NCI-H446 treated with DMSO at 0.1 percent for 48 hours (cell line): ENCODE results near the gene POLR3C.
"Not testable (repeated sequence)": the region's sequence is repeated elsewhere in the genome, so short reads cannot be mapped to it uniquely, and the experiment has no call there.

Experiments used
- DNase-seq: peaks from one replicate; lab custom pipeline; 2025; lab: John Stamatoyannopoulos, UW

POLR3C gene

GRCh38 chr1:145823565-145824498 lies at the start of gene POLR3C, which contains the start of gene RNF115:
POLR3C (plus strand) TSS chr1:145824200; CDS start chr1:145825777, 1,577 bp downstream.
RNF115 (minus strand) TSS chr1:145824095; CDS start chr1:145823873, 222 bp downstream.
- peak; percentile 90 for DNase-seq

DNA sequence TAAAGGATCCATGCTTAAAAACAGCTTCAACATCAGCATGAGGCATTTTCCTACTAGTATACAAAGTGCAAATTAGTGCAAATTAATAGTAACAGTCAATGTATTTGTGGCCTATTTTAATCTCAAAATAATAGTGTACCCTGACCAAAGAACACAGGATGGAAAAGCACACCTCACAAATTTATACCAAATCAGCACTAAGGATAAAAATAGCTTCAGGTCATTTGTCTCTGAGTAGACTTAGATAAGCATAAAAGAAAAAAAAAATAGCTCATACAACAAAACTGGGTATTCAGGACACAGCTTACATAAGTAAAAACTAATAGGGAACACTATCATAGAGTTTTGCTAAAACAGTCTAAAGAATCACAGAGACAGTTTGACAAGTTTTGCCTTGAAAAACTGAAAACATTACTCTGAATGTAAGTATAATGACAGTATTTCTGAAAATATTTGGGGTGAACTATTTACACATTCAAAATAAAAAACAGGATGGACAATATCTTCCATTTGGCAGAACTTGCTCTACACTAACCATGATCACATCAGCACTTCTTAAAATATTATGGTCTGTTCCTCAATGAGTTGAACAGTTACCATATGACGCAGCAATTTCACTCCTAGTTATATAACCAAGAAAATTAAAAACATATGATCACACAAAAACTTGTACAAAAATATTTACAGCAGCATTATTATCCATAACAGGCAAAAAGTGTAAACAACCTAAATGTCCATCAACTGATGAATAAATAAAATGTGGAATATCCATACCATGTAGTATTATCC lies 46.4 kb upstream of the POLR3C start:
- no peak for DNase-seq

GRCh38 chr1:145778146-145778540 lies 45.9 kb upstream of the POLR3C start:
- no peak for DNase-seq

DNA sequence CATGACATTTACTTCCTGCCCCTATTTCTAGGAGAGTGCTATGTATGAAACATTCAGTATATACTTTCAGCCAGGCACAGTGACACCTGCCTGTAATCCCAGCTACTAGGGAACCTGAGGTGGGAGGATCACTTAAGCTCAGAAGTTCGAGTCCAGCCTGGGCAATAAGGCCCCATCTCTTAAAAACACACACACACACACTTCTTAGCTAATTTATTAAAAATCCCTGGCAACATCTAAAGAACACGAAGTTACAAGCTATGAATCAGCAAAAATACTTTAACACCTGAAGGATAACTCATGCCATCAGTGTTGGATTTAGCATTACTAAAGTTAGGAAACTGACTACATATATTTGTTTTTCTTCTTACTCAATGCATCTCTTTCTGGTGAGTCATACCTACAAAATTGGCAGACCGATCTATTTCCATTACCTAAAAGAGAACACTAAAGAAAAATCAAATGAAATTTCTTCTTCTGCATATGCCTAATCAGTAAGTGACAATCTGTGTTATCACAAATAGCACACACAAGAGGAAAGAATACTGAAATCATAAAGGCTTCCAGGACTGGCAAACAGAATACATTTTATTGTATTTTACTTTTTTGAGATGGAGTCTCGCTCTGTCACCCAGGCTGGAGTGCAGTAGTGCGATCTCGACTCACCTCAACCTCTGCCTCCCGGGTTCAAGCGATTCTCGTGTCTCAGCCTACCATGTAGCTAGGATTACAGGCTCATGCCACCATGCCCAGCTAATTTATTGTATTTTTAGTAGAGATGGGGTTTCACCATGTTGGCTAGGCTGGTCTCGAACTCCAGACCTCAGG lies 41.5 kb upstream of the POLR3C start:
- no peak for DNase-seq

DNA sequence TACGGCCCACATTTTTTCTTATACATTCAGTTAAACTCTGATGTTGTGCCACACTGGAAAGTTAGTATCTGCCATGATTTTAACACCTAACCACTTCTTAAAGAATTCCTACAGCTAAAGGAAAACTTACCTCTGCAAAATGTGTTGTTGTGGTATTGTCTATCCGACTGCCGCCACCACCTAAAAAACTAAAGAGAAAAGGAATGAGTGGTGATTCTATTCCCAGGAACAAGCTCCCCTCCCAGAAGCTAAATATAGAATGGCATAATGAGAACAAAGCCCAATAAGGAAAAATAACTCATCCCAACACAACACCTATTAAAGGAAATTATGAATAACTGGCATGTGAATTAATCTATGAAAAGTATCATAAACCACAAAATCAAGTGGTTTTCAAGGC lies 39.6 kb upstream of the POLR3C start:
- no peak for DNase-seq

- DNase-seq = no peak
These were observed 38.5 kb upstream of the POLR3C start for GRCh38 chr1:145785547-145785946.

GRCh38 chr1:145786271-145786670 lies 37.7 kb upstream of the POLR3C start:
- DNase-seq = no peak

DNA sequence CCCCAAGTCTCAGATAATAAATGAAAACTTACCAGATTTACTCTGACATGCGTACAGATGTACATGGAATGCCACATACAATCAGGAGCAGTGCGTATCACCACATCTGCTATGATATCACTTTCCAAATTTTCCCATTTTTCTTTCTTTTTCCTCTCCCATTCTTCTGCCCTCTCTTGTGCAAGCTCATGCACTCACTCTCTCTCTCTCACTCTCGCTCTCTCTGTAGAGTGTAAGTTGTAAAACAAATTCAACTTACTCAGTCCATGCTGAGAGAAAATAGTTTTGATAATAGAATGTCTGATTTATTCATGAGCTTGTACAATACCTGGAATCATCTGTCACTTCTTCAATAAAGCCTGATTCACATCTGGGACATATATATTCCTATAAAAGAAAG lies 35.4 kb upstream of the POLR3C start:
- DNase-seq = no peak

- DNase-seq = not testable (repeated sequence)
These were observed 32.1 kb upstream of the POLR3C start for GRCh38 chr1:145791860-145792259.

DNA sequence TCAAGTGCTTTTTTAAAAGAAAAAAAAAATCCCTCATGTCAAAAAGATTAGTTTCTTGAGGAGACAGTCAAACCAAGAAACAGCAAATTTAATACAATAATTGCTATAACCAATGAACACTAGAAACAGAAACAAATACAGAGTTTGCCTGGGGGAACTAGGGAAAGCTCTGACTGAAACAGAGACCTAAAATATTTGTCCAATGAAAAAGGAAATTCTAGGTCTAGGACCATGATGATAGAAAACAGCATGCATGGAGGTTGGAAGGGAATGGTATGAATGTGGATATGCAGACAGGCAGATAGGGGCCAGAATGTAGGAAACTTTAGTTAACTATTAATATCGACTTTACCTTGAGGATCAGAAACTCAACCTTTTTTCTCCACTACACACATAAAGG lies 31.5 kb upstream of the POLR3C start:
- no peak for DNase-seq

GRCh38 chr1:145795257-145795881 lies 28.6 kb upstream of the POLR3C start:
- no peak for DNase-seq

DNA sequence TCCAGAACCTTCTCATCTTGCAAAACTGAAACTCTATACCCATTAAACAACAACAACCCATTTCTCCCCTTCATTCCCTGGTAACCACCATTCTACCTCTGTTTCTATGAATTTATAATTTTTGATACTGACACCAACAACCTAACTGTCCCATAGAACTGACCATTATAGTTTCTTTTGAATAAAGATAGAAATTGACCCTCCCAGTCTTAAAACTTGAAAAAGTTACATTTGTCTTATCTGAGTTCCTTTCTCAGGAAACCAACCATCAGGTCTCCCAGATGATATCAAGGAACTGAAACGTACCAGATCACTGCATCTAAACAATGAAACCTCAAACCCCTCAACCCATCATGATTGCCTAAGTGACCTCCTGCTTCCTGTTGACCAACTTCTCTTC lies 27.2 kb upstream of the POLR3C start:
- no peak for DNase-seq

- DNase-seq = no peak
These were observed 24.2 kb upstream of the POLR3C start for GRCh38 chr1:145799806-145800205.

GRCh38 chr1:145804235-145805045 lies 19.6 kb upstream of the POLR3C start:
- DNase-seq = no peak

- no peak for DNase-seq
These were observed 18.9 kb upstream of the POLR3C start for GRCh38 chr1:145805057-145805456.

DNA sequence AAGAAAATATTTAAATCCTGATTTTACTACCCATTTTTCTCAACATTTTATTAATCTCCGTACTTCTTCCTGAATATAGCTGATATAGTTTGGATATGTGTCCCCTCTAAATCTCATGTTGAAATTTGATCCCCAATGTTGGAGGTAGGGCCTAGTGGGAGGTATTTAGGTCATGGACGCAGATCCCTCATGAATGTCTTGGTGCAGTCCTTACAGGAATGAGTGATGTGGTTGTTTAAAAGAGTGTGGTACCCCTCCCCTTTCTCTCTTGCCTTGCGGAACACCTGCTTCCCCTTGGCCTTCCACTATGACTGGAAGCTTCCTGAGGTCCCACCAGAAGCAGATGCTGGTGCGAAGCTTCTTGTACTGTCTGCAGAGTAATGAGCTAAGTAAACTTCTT lies 17.6 kb upstream of the POLR3C start:
- DNase-seq = no peak

DNA sequence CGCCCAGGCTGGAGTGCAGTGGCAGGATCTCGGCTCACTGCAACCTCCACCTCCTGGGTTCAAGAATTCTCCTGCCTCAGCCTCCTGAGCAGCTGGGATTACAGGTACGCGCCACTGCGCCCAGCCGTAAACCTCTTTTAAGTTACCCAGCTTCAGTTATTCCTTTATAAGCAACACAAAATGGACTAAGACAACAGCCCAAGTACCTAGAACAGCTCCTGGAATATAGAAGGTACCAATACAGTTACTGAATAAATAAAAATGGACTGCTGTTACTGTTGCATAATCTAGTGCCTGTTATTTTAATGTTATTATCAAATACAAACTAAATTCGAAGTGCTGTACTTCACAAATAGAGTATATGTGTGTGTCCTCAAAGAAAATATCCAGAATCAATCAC lies 17.2 kb upstream of the POLR3C start:
- no peak for DNase-seq

DNA sequence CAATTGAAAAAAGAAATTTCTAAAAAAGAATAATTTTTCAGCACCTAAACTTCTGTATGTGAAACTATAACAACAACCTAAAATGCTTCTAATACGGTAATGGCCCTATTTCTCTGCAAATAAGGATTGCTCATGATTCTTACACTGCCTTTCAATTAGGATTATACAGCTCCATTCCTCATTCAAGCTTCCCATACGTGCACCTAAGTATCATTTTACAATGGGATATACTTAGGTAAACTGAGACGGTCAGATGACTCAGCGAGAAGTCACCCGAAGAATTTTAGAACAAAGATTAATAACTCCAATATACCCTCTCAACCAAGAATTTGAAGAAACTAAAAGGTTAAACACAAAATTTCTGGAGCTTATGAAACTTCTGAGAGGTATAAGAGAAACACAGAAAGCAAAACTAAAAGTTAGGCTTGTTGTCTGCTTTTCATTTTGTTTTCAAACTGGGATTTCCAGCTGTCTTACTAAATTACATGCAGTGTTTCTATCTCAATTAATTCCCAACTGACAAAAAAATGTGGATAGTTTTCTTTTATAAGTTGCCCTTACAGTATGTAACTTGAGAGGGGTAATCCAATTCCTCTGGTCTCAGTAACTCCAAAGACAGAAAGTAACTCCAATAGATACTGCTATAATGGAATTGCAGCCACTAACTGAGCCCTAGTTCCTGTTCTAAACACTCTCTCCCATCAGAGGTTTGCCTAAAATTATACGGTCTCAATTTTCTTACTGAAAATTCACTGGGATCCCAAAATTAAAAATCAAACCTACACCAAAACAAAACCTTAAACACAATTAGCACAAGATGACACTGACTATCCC lies 10.8 kb upstream of the POLR3C start:
- not testable (repeated sequence) for DNase-seq

GRCh38 chr1:145818095-145818494 lies 5.9 kb upstream of the POLR3C start:
- DNase-seq = not testable (repeated sequence)
